BLaER1 (cell line): ENCODE results near the gene SNRNP40.
"Not testable (repeated sequence)": the region's sequence is repeated elsewhere in the genome, so short reads cannot be mapped to it uniquely, and the experiment has no call there.

Experiments
- H3K27ac ChIP-seq: shearing (Covaris generic); formaldehyde crosslinking; 2 replicates; pipeline ENCODE4 v1.8.1; 2022
- H3K27me3 ChIP-seq: shearing (Covaris generic); formaldehyde crosslinking; 2 replicates; pipeline ENCODE4 v1.8.1; 2022
- H3K36me3 ChIP-seq: shearing (Covaris generic); formaldehyde crosslinking; 2 replicates; pipeline ENCODE4 v1.8.1; 2022
- H3K4me1 ChIP-seq: shearing (Covaris generic); formaldehyde crosslinking; 2 replicates; pipeline ENCODE4 v1.8.1; 2022
- H3K4me2 ChIP-seq: shearing (Covaris generic); formaldehyde crosslinking; 2 replicates; pipeline ENCODE4 v1.8.1; 2022
- H3K4me3 ChIP-seq: shearing (Covaris generic); formaldehyde crosslinking; 2 replicates; pipeline ENCODE4 v1.8.1; 2022
- H3K9ac ChIP-seq: shearing (Covaris generic); formaldehyde crosslinking; 2 replicates; pipeline ENCODE4 v1.8.1; 2022
- H3K9me3 ChIP-seq: shearing (Covaris generic); formaldehyde crosslinking; 2 replicates; pipeline ENCODE4 v1.8.1; 2022
- H4K20me1 ChIP-seq: shearing (Covaris generic); formaldehyde crosslinking; 2 replicates; pipeline ENCODE4 v1.8.1; 2022
- Cebpa-rat ChIP-seq: shearing (Covaris generic); IDR thresholded peaks from 2 replicates; pipeline ENCODE4 v1.8.1; 2022

The SNRNP40 gene

GRCh38 chr1:31295874-31296485, 608 bp downstream of the SNRNP40 start:
- Histone ChIP-seq H3K9ac (peak overlapping the region; percentile 94), H3K4me1 (peaks cover 29% of the 10 kb centered on the region), H3K4me2 (peak overlapping the region; percentile 83), H3K9me3 (no peaks in the 10 kb centered on the region), H3K4me3 (peak overlapping the region; percentile 81), H3K27ac (peak overlapping the region; percentile 91), H3K36me3 (peaks cover 50% of the 10 kb centered on the region), H3K27me3 (no peaks in the 10 kb centered on the region), H4K20me1 (peaks cover 25% of the 10 kb centered on the region)
- no peak for TF ChIP-seq Cebpa-rat

GRCh38 chr1:31289021-31289420, 7.6 kb downstream of the SNRNP40 start:
- Histone ChIP-seq H3K9me3 (no peaks in the 10 kb centered on the region), H4K20me1 (peaks cover 12% of the 10 kb centered on the region; the same call in 1 of the 2 replicates), H3K4me2 (no peak overlapping the region), H3K27ac (no peak overlapping the region), H3K4me3 (no peak overlapping the region), H3K4me1 (no peaks in the 10 kb centered on the region), H3K9ac (no peak overlapping the region), H3K36me3 (peaks cover 97% of the 10 kb centered on the region), H3K27me3 (no peaks in the 10 kb centered on the region)
- no peak for TF ChIP-seq Cebpa-rat

GRCh38 chr1:31287791-31288190, 8.8 kb downstream of the SNRNP40 start:
- H3K9me3 ChIP-seq, H3K4me1 ChIP-seq, H3K27me3 ChIP-seq, H3K4me3 ChIP-seq, H3K4me2 ChIP-seq, H3K9ac ChIP-seq, H3K27ac ChIP-seq: not testable (repeated sequence)
- Histone ChIP-seq H4K20me1 (peaks cover 12% of the 10 kb centered on the region; the same call in 1 of the 2 replicates), H3K36me3 (peaks cover 97% of the 10 kb centered on the region)

- not testable (repeated sequence) for H3K9me3 ChIP-seq, H3K27ac ChIP-seq, H3K4me1 ChIP-seq, H3K4me2 ChIP-seq, H3K4me3 ChIP-seq, H3K27me3 ChIP-seq, H3K9ac ChIP-seq
- Histone ChIP-seq H3K36me3 (peaks cover 98% of the 10 kb centered on the region), H4K20me1 (peaks cover 19% of the 10 kb centered on the region; the same call in 1 of the 2 replicates)
Observed at GRCh38 chr1:31282426-31282825, 14.2 kb downstream of the SNRNP40 start.

- H3K9ac ChIP-seq = no peak overlapping the region
- no peaks in the 10 kb centered on the region for H3K4me1 ChIP-seq
- H3K9me3 ChIP-seq = no peaks in the 10 kb centered on the region
- H3K27me3 ChIP-seq = no peaks in the 10 kb centered on the region
- no peak overlapping the region for H3K4me2 ChIP-seq
- no peak overlapping the region for H3K27ac ChIP-seq
- no peak overlapping the region for H3K4me3 ChIP-seq
- H4K20me1 ChIP-seq = peaks cover 62% of the 10 kb centered on the region
- H3K36me3 ChIP-seq = peaks cover 95% of the 10 kb centered on the region
- TF ChIP-seq Cebpa-rat = no peak
Observed at GRCh38 chr1:31273619-31274018, 23.0 kb downstream of the SNRNP40 start.

- peaks cover 95% of the 10 kb centered on the region for H3K36me3 ChIP-seq
- no peak overlapping the region for H3K27ac ChIP-seq
Observed at GRCh38 chr1:31272369-31272768, 24.2 kb downstream of the SNRNP40 start.

GRCh38 chr1:31266547-31266946, 30.0 kb downstream of the SNRNP40 start:
- no peak overlapping the region for H3K9ac ChIP-seq
- no peaks in the 10 kb centered on the region for H3K4me1 ChIP-seq
- peaks cover 18% of the 10 kb centered on the region; the same call in 1 of the 2 replicates for H4K20me1 ChIP-seq
- no peaks in the 10 kb centered on the region for H3K9me3 ChIP-seq
- no peak for TF ChIP-seq Cebpa-rat
- H3K27ac ChIP-seq = no peak overlapping the region
- no peak overlapping the region for H3K4me2 ChIP-seq
- H3K4me3 ChIP-seq = no peak overlapping the region
- H3K27me3 ChIP-seq = no peaks in the 10 kb centered on the region
- H3K36me3 ChIP-seq = peaks cover 97% of the 10 kb centered on the region

More at GRCh38 chr1:31272369-31272768, 24.2 kb downstream of the SNRNP40 start:
- Histone ChIP-seq H3K27me3 (no peaks in the 10 kb centered on the region), H3K4me2 (no peak overlapping the region), H3K4me1 (no peaks in the 10 kb centered on the region), H3K4me3 (no peak overlapping the region), H4K20me1 (peaks cover 50% of the 10 kb centered on the region), H3K9ac (no peak overlapping the region), H3K9me3 (no peaks in the 10 kb centered on the region)
- no peak for TF ChIP-seq Cebpa-rat

- Histone ChIP-seq H3K36me3 (peaks cover 97% of the 10 kb centered on the region), H3K27me3 (no peaks in the 10 kb centered on the region), H4K20me1 (0 out of 2 replicates have a peak, but pooled peaks cover 10% of the 10 kb centered on the region), H3K4me2 (no peak overlapping the region), H3K4me3 (no peak overlapping the region), H3K9me3 (no peaks in the 10 kb centered on the region), H3K27ac (no peak overlapping the region), H3K4me1 (no peaks in the 10 kb centered on the region), H3K9ac (no peak overlapping the region)
- no peak for TF ChIP-seq Cebpa-rat
Observed at GRCh38 chr1:31264790-31265386, 31.7 kb downstream of the SNRNP40 start.

GRCh38 chr1:31263408-31263807, 33.2 kb downstream of the SNRNP40 start:
- H3K4me2 ChIP-seq = no peak overlapping the region
- 0 out of 2 replicates have a peak, but pooled peaks cover 10% of the 10 kb centered on the region for H4K20me1 ChIP-seq
- H3K9ac ChIP-seq = no peak overlapping the region
- no peak for TF ChIP-seq Cebpa-rat
- peaks cover 97% of the 10 kb centered on the region for H3K36me3 ChIP-seq
- no peaks in the 10 kb centered on the region for H3K9me3 ChIP-seq
- no peak overlapping the region for H3K27ac ChIP-seq
- H3K4me1 ChIP-seq = no peaks in the 10 kb centered on the region
- H3K27me3 ChIP-seq = no peaks in the 10 kb centered on the region
- no peak overlapping the region for H3K4me3 ChIP-seq

GRCh38 chr1:31262393-31262792, 34.2 kb downstream of the SNRNP40 start:
- Histone ChIP-seq H3K36me3 (peaks cover 98% of the 10 kb centered on the region), H4K20me1 (0 out of 2 replicates have a peak, but pooled peaks cover 10% of the 10 kb centered on the region)
- H3K27me3 ChIP-seq, H3K4me2 ChIP-seq, H3K9me3 ChIP-seq, H3K4me3 ChIP-seq, H3K9ac ChIP-seq, H3K27ac ChIP-seq, H3K4me1 ChIP-seq: not testable (repeated sequence)
